ENCODE data around the gene NUP37. TPM values are rescaled to one million over a fixed set of nuclear protein-coding genes. Genes with fewer than 3 reads are reported as not detected.
"Not testable (repeated sequence)": the region's sequence is repeated elsewhere in the genome, so short reads cannot be mapped to it uniquely, and the experiment has no call there.

The NUP37 gene, protein sequence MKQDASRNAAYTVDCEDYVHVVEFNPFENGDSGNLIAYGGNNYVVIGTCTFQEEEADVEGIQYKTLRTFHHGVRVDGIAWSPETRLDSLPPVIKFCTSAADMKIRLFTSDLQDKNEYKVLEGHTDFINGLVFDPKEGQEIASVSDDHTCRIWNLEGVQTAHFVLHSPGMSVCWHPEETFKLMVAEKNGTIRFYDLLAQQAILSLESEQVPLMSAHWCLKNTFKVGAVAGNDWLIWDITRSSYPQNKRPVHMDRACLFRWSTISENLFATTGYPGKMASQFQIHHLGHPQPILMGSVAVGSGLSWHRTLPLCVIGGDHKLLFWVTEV
- 10 to 100 TPM; 16.1 to 24.3 (median 18.6) TPM for total RNA-seq
- 10 to 100 TPM; 12.0 to 30.2 (median 22.2) TPM for polyA plus RNA-seq

DNA sequence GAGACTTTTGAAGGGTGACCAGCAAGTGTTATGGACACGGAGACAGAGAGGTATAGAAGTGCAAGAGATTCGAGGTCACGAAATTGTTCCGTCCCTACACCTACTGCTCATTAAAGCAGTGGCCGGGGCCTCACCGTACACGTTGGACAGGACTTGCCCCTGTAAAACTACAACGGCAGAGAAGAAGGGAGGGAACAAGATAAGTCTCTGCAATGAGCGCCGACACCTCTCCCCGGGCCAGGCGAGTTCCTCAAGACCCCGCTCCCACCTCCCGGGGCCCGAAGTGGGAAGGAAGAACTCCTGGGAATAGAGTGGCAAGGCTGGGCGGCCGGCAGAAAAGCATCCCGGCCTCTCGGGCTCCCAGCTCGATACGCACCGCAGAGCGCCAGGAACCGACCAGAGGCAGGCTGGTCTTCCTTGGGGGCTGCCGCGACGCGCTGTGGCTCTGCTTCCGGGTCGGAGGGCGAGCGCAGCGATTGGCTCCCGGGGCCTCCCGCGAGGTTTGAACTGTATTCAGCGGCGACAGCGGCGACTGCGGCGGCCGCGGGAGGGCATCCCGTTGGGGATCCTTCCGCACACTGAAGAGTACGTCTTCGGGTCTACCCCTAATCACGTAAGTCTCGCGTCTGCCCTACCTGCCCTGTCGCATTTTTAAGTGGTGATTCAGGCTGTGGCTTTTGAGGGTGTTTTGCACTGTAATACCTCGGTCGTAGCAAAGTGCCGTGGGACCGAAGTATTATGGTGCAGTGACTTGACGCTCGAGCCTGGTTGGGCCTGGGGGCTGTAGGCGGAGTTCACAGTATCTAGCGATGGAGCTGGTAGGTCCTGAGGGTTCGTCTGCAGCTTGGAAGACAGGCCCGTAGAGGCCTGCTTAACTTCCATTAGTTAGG, at the start of gene NUP37, which contains the start of gene PARPBP:
TSS of gene NUP37 (minus strand) at position 441 of the 890 bp plus-strand sequence. CDS start 1,596 bp downstream, outside the sequence.
TSS of gene PARPBP (plus strand) at position 510 of the 890 bp plus-strand sequence. CDS start 3,706 bp downstream, outside the sequence.
- Histone ChIP-seq H3K27me3 (no peaks in the 10 kb centered on the region), H3K36me3 (peaks cover 0 to 33% (median 3%) of the 10 kb centered on the region in 4 donors), H3K4me1 (peaks cover 0 to 21% (median 14%) of the 10 kb centered on the region in 4 donors), H3K27ac (peak within 1 kb of the TSS; percentile 85 to 89 (median 88)), H3K4me3 (peak within 1 kb of the TSS; percentile 65 to 76 (median 72)), H3K9me3 (no peaks in the 10 kb centered on the region)
- intact Hi-C loops (cut with DNase I): loop anchor here (5.0 kb wide), 2 partner anchors 58 to 183 kb away; partner anchors contain the start of gene WASHC3
- TF ChIP-seq POLR2A (IDR thresholded peaks at IDR 0.05): peak; percentile 44 to 47
- no peak for TF ChIP-seq EP300 (IDR thresholded peaks at IDR 0.05)
- TF ChIP-seq CTCF (IDR thresholded peaks at IDR 0.05): no peak
- TF ChIP-seq POLR2AphosphoS5 (IDR thresholded peaks at IDR 0.05): peak; percentile 73 to 93 (median 87)
- peak; percentile 94 for DNase-seq
- WGBS, 2 donors: 0 to 1% methylated on average over 62 of the region's 62 CpGs

- TF ChIP-seq EP300 (IDR thresholded peaks at IDR 0.05) (no peak), CTCF (IDR thresholded peaks at IDR 0.05) (no peak), POLR2AphosphoS5 (IDR thresholded peaks at IDR 0.05) (no peak), POLR2A (IDR thresholded peaks at IDR 0.05) (no peak)
- intact Hi-C loops (cut with DNase I): no loop called here
- Histone ChIP-seq H3K9me3 (no peaks in the 10 kb centered on the region), H3K36me3 (no peaks in the 10 kb centered on the region), H3K27ac (no peak overlapping the region), H3K27me3 (no peaks in the 10 kb centered on the region), H3K4me1 (no peaks in the 10 kb centered on the region), H3K4me3 (no peak overlapping the region)
- no peak for DNase-seq
Measured at GRCh38 chr12:102167821-102168604, 48.1 kb upstream of the NUP37 start.

DNA sequence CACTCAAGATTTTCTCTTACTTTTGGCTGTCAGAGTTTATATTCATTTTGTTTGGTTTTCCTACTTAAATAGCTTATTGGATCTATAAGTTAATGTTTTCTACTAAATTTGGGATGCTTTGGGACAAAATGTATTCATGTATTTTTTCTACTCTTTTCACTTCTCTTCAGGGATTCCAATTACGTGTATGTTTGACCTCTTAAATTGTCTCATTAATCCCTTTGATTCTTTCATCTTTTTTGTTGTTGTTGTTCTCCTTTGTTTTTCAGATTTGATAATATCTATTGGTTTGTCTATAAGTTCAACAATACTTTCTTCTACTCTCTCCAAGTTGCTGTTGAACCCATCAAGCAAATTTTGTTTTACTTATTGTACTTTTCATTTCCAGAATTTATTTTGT, 43.5 kb upstream of the NUP37 start:
- WGBS, 2 donors: 90 to 92% methylated on average over 1 of the region's 1 CpG
- Histone ChIP-seq H3K9me3 (no peaks in the 10 kb centered on the region), H3K4me1 (no peaks in the 10 kb centered on the region), H3K36me3 (no peaks in the 10 kb centered on the region), H3K27ac (no peak overlapping the region), H3K4me3 (no peak overlapping the region), H3K27me3 (no peaks in the 10 kb centered on the region)
- no peak for DNase-seq
- intact Hi-C loops (cut with DNase I): no loop called here
- TF ChIP-seq POLR2A (IDR thresholded peaks at IDR 0.05) (no peak), EP300 (IDR thresholded peaks at IDR 0.05) (no peak), CTCF (IDR thresholded peaks at IDR 0.05) (no peak), POLR2AphosphoS5 (IDR thresholded peaks at IDR 0.05) (no peak)

GRCh38 chr12:102155206-102155605, 35.3 kb upstream of the NUP37 start:
- 97 to 99% methylated on average over 3 of the region's 3 CpGs for WGBS, 2 donors
- DNase-seq; H3K27me3 ChIP-seq; H3K36me3 ChIP-seq; H3K27ac ChIP-seq; intact Hi-C loops (cut with DNase I); H3K4me1 ChIP-seq; H3K4me3 ChIP-seq; H3K9me3 ChIP-seq: not testable (repeated sequence)

DNA sequence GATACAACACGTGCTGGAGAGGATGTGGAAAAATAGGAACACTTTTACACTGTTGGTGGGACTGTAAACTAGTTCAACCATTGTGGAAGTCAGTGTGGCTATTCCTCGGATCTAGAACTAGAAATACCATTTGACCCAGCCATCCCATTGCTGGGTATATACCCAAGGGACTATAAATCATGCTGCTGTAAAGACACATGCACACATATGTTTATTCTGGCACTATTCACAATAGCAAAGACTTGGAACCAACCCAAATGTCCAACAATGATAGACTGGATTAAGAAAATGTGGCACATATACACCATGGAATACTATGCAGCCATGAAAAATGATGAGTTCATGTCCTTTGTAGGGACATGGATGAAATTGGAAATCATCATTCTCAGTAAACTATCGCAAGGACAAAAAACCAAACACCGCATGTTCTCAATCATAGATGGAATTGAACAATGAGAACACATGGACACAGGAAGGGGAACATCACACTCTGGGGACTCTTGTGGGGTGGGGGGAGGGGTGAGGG, 27.2 kb upstream of the NUP37 start:
- H3K36me3 ChIP-seq; H3K9me3 ChIP-seq; H3K27me3 ChIP-seq; DNase-seq; intact Hi-C loops (cut with DNase I); H3K27ac ChIP-seq; H3K4me3 ChIP-seq; H3K4me1 ChIP-seq: not testable (repeated sequence)
- 86 to 97% methylated on average over 4 of the region's 4 CpGs for WGBS, 2 donors
